Measurements from ENCODE around the gene FOXP1.

- TF ChIP-seq CTCF (IDR thresholded peaks at IDR 0.05) (no peak), EZH2 (IDR thresholded peaks at IDR 0.05; ENCODE audit: borderline replicate concordance, insufficient read depth, low read depth, low read length, poor library complexity, severe bottlenecking) (no peak)
These were observed 631.3 kb downstream of the FOXP1 start for GRCh38 chr3:70952033-70952747.

Measured in B cell (primary cell).